B cell (primary cell): Measurements from ENCODE around the gene SPTBN2.

ENCODE experiments used
- EZH2 ChIP-seq: IDR thresholded peaks from 2 replicates; pipeline ENCODE4 v1.6.1; 2012; ENCODE audit warnings: borderline replicate concordance, low read depth, mild to moderate bottlenecking, moderate library complexity, low read length; ENCODE audit not compliant: insufficient read depth, poor library complexity, severe bottlenecking
- TF ChIP-seq, protein P1 (sequence below): fragments of 200-600 bp; IDR thresholded peaks from one replicate; pipeline ENCODE4 v1.8.0; 2022; ENCODE audit warnings: antibody characterized with exemption, mild to moderate bottlenecking

DNA sequence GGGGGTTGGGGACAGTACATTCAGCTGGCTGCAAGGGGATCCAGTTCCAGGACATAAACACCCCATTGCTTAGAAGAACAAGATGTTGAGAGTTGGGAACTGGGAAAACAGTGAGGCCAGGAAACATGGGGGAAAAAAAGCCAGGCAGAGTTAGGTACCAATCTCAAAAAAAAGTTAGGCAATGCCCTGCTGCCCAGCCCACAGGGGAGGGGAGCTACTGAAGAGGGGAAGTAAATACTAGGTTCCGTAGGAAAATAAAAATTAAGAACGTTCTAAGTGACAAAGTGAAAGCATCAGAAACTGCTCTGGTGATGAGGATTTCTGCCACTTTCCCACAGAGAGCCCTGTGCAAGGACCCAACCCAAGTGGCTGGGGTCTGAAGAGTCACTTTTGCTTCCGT is 12.0 kb downstream of the SPTBN2 start:
- TF ChIP-seq, protein P1, sequence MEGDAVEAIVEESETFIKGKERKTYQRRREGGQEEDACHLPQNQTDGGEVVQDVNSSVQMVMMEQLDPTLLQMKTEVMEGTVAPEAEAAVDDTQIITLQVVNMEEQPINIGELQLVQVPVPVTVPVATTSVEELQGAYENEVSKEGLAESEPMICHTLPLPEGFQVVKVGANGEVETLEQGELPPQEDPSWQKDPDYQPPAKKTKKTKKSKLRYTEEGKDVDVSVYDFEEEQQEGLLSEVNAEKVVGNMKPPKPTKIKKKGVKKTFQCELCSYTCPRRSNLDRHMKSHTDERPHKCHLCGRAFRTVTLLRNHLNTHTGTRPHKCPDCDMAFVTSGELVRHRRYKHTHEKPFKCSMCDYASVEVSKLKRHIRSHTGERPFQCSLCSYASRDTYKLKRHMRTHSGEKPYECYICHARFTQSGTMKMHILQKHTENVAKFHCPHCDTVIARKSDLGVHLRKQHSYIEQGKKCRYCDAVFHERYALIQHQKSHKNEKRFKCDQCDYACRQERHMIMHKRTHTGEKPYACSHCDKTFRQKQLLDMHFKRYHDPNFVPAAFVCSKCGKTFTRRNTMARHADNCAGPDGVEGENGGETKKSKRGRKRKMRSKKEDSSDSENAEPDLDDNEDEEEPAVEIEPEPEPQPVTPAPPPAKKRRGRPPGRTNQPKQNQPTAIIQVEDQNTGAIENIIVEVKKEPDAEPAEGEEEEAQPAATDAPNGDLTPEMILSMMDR, result no peak
- no peak for TF ChIP-seq EZH2
